ENCODE measurements around the gene KLF16.
A peak's percentile ranks its signal among the peaks of the same experiment; 100 is the strongest.

KLF16 gene

GRCh38 chr19:1812426-1813191 lies 50.8 kb downstream of the KLF16 start:
- TF ChIP-seq, protein P1, sequence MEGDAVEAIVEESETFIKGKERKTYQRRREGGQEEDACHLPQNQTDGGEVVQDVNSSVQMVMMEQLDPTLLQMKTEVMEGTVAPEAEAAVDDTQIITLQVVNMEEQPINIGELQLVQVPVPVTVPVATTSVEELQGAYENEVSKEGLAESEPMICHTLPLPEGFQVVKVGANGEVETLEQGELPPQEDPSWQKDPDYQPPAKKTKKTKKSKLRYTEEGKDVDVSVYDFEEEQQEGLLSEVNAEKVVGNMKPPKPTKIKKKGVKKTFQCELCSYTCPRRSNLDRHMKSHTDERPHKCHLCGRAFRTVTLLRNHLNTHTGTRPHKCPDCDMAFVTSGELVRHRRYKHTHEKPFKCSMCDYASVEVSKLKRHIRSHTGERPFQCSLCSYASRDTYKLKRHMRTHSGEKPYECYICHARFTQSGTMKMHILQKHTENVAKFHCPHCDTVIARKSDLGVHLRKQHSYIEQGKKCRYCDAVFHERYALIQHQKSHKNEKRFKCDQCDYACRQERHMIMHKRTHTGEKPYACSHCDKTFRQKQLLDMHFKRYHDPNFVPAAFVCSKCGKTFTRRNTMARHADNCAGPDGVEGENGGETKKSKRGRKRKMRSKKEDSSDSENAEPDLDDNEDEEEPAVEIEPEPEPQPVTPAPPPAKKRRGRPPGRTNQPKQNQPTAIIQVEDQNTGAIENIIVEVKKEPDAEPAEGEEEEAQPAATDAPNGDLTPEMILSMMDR (conservative IDR thresholded peaks at IDR 0.05): peak; percentile 65
- H3K27ac ChIP-seq: peak overlapping the region; percentile 33

DNA sequence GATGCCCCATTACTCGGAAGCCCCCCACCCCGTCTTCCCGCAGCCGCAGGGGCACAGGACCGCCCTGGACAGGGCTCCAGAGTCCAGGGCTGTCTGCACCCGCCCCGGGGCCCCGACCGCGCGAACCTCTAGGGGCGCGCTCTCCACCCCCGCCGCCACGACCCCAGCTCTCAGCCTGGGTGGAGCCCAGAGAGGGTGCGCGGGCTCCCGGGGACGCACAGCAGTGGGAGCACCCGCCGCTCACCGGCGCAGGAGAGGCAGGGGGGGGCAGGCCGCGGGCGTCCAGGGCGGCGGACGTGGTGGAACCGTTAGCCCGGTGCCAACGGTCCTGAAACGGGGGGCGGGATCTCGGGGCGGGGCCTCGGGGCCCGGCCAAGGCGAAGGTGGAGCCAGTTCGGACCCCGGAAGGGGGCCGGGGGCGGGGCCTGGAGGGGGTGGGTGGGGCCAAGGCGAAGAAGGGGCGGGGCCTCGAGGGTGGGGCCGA lies 51.4 kb downstream of the KLF16 start, which contains the start of gene ATP8B3:
Gene ATP8B3, minus strand, starts transcription at position 335 of the 484 bp plus-strand sequence. CDS start 540 bp downstream, outside the sequence.
- H3K27ac ChIP-seq: peak within 1 kb of the TSS; percentile 33
- TF ChIP-seq, protein P1 (conservative IDR thresholded peaks at IDR 0.05): no peak

DNA sequence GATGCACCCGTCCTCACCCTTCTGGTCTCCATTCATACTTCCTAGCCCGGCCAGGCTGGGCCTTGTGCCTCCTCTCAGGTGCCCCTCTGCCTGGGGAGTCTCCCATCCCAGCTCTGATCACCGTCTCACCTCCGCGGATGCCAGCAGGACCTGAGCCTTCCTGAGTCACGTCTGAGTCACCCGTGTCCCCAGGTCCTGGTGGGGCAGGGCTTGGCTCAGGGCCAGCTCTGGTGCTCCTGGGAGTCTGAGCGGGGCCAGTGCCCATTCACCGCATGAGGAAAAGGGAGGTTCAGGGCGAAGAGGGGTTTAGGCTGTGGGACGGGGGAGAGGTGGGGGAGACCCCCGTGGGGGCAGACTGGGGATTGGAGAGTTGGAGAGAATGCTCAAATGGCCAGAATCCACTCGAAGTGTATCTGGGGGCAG lies 51.9 kb downstream of the KLF16 start:
- H3K27ac ChIP-seq: no peak overlapping the region
- TF ChIP-seq, protein P1 (conservative IDR thresholded peaks at IDR 0.05): no peak

GRCh38 chr19:1810439-1811160 lies 52.8 kb downstream of the KLF16 start:
- no peak overlapping the region for H3K27ac ChIP-seq
- TF ChIP-seq, protein P1 (conservative IDR thresholded peaks at IDR 0.05): no peak

DNA sequence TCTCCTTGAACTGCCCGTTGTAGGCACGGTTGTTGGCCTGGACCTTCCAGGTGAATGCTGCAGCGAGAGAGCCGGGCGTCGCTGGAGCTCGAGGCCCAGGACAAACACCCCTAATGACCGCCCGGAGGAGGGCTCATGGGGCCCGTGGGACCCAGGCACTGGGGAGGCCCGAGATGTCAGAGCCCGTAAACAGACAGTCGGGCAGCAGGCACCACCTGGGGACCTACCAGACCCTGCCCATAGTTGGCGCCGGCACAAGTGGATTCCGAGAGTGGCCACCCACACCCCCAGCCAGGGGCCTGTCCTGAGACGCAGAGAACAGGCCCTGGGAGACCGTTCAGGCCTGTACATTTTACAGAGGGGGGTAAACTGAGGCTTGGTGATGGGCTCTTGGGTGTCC lies 53.7 kb downstream of the KLF16 start:
- no peak overlapping the region for H3K27ac ChIP-seq
- TF ChIP-seq, protein P1 (conservative IDR thresholded peaks at IDR 0.05): no peak

DNA sequence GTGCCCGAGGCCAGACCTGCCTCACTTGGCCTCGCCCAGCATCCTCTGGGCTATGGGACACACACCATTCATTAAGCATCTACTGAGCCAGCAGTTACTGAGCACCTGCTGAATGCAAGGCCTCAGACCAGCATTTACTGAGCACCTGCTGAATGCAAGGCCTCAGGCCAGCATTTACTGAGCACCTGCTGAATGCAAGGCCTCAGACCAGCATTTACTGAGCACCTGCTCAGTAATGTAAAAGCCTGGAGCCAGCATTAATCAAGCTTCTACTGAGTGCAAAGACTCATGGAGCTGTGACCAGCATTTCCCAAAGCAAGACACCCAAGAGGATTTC lies 55.0 kb downstream of the KLF16 start:
- H3K27ac ChIP-seq: no peak overlapping the region
- TF ChIP-seq, protein P1 (conservative IDR thresholded peaks at IDR 0.05): no peak

- TF ChIP-seq, protein P1 (conservative IDR thresholded peaks at IDR 0.05): no peak
- H3K27ac ChIP-seq: no peak overlapping the region
Measured at GRCh38 chr19:1807695-1808394, 55.5 kb downstream of the KLF16 start.

All from VCaP (cell line).